ENCODE results near the gene FOXO1. TPM values are rescaled to one million over a fixed set of nuclear protein-coding genes. Genes with fewer than 3 reads are reported as not detected.
A peak's percentile ranks its signal among the peaks of the same experiment; 100 is the strongest.

The FOXO1 gene
- total and polyA plus RNA-seq, 2 of the 13 experiments (the other 11 are each of a cell fraction or from before 2014, with no cell fraction given), result 8.1 to 13.1 TPM

DNA sequence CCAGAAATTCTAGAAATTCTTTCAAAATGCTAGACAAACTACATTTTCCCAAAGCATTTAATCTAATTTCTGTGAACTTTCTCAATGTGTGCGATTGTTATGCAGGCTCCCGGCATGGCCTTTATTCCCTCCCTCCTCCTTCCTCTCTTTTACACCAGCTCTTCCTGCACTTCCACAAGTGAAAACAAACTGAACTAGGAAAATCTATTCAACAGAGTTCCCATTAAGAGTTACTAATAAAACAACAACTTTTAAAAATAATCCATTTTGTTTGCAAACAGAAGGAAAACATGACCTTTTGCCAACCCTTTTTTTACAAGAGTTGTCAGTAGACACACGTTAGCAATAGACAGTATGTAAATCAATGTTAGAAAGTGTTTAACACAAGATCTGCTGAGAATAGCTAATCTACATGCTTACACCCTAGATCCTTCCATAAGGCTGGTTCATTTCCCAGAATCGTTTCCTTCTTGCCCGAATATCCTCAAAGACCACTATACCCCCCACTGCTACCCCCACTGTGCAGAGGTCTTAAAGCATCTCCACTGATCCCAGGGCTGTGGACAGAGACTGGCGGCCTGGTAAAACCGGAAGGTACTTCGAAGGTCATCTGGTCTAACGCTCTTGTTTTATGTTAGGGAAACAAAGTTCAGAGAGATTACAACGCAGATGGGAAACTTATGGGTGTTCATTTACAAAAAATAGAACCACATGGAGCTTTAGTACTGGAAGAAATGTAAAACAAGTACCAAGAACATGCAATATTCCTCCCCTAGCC, 98.0 kb downstream of the FOXO1 start (continued):
- TF ChIP-seq, protein P1, sequence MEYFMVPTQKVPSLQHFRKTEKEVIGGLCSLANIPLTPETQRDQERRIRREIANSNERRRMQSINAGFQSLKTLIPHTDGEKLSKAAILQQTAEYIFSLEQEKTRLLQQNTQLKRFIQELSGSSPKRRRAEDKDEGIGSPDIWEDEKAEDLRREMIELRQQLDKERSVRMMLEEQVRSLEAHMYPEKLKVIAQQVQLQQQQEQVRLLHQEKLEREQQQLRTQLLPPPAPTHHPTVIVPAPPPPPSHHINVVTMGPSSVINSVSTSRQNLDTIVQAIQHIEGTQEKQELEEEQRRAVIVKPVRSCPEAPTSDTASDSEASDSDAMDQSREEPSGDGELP (IDR thresholded peaks at IDR 0.05; ENCODE audit: borderline replicate concordance, low read depth), result peak; percentile 48; the same call in 1 of the 2 replicates
- TF ChIP-seq ETV5 (CRISPR knock-in tag; IDR thresholded peaks at IDR 0.05; ENCODE audit: borderline replicate concordance) (peak; percentile 90), RARG (CRISPR knock-in tag; IDR thresholded peaks at IDR 0.05; ENCODE audit: low read depth) (no peak), ARNTL (CRISPR knock-in tag; IDR thresholded peaks at IDR 0.05) (no peak), PHF8 (CRISPR knock-in tag; IDR thresholded peaks at IDR 0.05) (no peak), RXRB (CRISPR knock-in tag; IDR thresholded peaks at IDR 0.05; ENCODE audit: borderline replicate concordance) (peak; percentile 52; the same call in 1 of the 2 replicates), NAIF1 (CRISPR knock-in tag; IDR thresholded peaks at IDR 0.05; ENCODE audit: borderline replicate concordance) (no peak), MATR3 (CRISPR knock-in tag; IDR thresholded peaks at IDR 0.05) (no peak), ISL2 (CRISPR knock-in tag; IDR thresholded peaks at IDR 0.05) (no peak)
- TF ChIP-seq, protein P2, sequence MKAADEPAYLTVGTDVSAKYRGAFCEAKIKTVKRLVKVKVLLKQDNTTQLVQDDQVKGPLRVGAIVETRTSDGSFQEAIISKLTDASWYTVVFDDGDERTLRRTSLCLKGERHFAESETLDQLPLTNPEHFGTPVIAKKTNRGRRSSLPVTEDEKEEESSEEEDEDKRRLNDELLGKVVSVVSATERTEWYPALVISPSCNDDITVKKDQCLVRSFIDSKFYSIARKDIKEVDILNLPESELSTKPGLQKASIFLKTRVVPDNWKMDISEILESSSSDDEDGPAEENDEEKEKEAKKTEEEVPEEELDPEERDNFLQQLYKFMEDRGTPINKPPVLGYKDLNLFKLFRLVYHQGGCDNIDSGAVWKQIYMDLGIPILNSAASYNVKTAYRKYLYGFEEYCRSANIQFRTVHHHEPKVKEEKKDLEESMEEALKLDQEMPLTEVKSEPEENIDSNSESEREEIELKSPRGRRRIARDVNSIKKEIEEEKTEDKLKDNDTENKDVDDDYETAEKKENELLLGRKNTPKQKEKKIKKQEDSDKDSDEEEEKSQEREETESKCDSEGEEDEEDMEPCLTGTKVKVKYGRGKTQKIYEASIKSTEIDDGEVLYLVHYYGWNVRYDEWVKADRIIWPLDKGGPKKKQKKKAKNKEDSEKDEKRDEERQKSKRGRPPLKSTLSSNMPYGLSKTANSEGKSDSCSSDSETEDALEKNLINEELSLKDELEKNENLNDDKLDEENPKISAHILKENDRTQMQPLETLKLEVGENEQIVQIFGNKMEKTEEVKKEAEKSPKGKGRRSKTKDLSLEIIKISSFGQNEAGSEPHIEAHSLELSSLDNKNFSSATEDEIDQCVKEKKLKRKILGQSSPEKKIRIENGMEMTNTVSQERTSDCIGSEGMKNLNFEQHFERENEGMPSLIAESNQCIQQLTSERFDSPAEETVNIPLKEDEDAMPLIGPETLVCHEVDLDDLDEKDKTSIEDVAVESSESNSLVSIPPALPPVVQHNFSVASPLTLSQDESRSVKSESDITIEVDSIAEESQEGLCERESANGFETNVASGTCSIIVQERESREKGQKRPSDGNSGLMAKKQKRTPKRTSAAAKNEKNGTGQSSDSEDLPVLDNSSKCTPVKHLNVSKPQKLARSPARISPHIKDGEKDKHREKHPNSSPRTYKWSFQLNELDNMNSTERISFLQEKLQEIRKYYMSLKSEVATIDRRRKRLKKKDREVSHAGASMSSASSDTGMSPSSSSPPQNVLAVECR (CRISPR knock-in tag; IDR thresholded peaks at IDR 0.05; ENCODE audit: borderline replicate concordance), result no peak; the same call in 1 of the 2 replicates
- TF ChIP-seq, protein P3, sequence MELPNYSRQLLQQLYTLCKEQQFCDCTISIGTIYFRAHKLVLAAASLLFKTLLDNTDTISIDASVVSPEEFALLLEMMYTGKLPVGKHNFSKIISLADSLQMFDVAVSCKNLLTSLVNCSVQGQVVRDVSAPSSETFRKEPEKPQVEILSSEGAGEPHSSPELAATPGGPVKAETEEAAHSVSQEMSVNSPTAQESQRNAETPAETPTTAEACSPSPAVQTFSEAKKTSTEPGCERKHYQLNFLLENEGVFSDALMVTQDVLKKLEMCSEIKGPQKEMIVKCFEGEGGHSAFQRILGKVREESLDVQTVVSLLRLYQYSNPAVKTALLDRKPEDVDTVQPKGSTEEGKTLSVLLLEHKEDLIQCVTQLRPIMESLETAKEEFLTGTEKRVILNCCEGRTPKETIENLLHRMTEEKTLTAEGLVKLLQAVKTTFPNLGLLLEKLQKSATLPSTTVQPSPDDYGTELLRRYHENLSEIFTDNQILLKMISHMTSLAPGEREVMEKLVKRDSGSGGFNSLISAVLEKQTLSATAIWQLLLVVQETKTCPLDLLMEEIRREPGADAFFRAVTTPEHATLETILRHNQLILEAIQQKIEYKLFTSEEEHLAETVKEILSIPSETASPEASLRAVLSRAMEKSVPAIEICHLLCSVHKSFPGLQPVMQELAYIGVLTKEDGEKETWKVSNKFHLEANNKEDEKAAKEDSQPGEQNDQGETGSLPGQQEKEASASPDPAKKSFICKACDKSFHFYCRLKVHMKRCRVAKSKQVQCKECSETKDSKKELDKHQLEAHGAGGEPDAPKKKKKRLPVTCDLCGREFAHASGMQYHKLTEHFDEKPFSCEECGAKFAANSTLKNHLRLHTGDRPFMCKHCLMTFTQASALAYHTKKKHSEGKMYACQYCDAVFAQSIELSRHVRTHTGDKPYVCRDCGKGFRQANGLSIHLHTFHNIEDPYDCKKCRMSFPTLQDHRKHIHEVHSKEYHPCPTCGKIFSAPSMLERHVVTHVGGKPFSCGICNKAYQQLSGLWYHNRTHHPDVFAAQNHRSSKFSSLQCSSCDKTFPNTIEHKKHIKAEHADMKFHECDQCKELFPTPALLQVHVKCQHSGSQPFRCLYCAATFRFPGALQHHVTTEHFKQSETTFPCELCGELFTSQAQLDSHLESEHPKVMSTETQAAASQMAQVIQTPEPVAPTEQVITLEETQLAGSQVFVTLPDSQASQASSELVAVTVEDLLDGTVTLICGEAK (IDR thresholded peaks at IDR 0.05), result no peak
- TF ChIP-seq, protein P3 (CRISPR knock-in tag; IDR thresholded peaks at IDR 0.05), result no peak
